ENCODE data around the gene JARID2.
A peak's percentile ranks its signal among the peaks of the same experiment; 100 is the strongest.

JARID2 gene

GRCh38 chr6:15245361-15246216, at the start of gene JARID2:
JARID2 (plus strand) TSS chr6:15246069; CDS start chr6:15246540, 471 bp downstream.
- DNase-seq = peak; percentile 92 to 95

- DNase-seq = no peak
Observed at GRCh38 chr6:15200087-15200486, 45.8 kb upstream of the JARID2 start.

GRCh38 chr6:15205321-15205720, 40.5 kb upstream of the JARID2 start:
- no peak for DNase-seq

GRCh38 chr6:15206887-15207286, 39.0 kb upstream of the JARID2 start:
- DNase-seq = no peak

GRCh38 chr6:15207923-15208322, 37.9 kb upstream of the JARID2 start:
- no peak for DNase-seq

GRCh38 chr6:15213838-15214400, 31.9 kb upstream of the JARID2 start:
- no peak for DNase-seq

- DNase-seq = no peak
Observed at GRCh38 chr6:15218401-15218800, 27.5 kb upstream of the JARID2 start.

- DNase-seq = no peak
Observed at GRCh38 chr6:15220062-15220461, 25.8 kb upstream of the JARID2 start.

- no peak for DNase-seq
Observed at GRCh38 chr6:15227827-15228318, 18.0 kb upstream of the JARID2 start.

GRCh38 chr6:15230827-15231226, 15.0 kb upstream of the JARID2 start:
- DNase-seq = no peak

- no peak for DNase-seq
Observed at GRCh38 chr6:15232836-15233510, 12.9 kb upstream of the JARID2 start.

- no peak for DNase-seq
Observed at GRCh38 chr6:15234068-15234758, 11.7 kb upstream of the JARID2 start.

GRCh38 chr6:15239616-15240364, 6.1 kb upstream of the JARID2 start:
- DNase-seq = no peak

GRCh38 chr6:15242503-15242902, 3.4 kb upstream of the JARID2 start:
- no peak for DNase-seq

- peak in 1 of 2 experiments; percentile 22 for DNase-seq
Observed at GRCh38 chr6:15242937-15243614, 2.8 kb upstream of the JARID2 start.

GRCh38 chr6:15243910-15244619, 1.8 kb upstream of the JARID2 start:
- DNase-seq = no peak

- DNase-seq = peak; percentile 58 to 74
Observed at GRCh38 chr6:15244620-15245360, 1.1 kb upstream of the JARID2 start.

- no peak for DNase-seq
Observed at GRCh38 chr6:15246217-15246665, 372 bp downstream of the JARID2 start.

GRCh38 chr6:15246666-15247499, 1.0 kb downstream of the JARID2 start:
- peak in 1 of 2 experiments; percentile 26 for DNase-seq
